Activated CD4-positive, alpha-beta T cell treated with anti-CD3 and anti-CD28 coated beads, Interleukin-2, amount 50 U/mL, for 4 hours (primary cell): ENCODE data around the gene VTI1B.
"Not testable (repeated sequence)": the region's sequence is repeated elsewhere in the genome, so short reads cannot be mapped to it uniquely, and the experiment has no call there.

Experiments
- DNase-seq, 2 experiments: peaks; one replicate each; pipeline ENCODE4 v3.0.0-alpha.2; 2020

VTI1B gene

DNA sequence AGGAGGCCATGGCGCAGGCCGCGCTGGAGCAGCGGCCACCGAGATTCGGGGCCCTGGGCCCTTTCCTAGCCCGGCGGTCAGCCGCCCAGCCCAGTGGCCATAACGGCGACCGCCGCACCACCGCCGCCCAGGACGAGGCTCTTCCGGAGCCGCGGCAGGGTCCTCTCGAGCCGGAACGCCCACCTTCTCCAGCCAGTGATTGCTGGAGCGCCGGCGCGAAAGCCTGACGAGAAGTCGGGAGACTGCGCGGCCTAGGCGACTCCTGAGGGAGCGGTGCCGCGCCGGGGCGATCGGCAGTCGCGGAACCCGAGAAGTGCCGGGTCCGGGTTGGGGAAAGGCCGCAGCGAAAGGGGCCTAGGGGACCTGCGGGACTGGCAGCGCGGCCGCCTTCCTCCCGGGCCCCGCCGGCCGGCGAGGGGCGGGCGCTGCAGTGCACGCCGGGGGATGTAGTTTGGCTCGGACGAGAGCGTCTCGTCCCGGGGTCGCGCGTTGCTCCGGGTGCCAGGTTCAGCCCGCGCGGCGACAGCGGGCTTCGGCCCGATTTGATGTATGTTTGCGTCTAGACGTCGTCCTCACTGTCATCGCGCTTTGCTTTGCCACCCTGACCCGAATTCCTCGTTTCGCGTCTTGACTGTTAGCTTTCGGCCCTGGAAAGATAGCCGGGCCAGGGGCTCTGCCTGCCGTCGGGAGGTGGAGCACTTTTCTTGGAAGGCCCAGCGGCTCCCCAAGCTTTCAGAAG lies at the start of gene VTI1B:
TSS of gene VTI1B (minus strand) at position 153 of the 739 bp plus-strand sequence. CDS start at position 10, 143 bp downstream.
- peak; percentile 69 to 70 for DNase-seq

GRCh38 chr14:67722293-67722692 lies 47.9 kb upstream of the VTI1B start:
- no peak for DNase-seq

DNA sequence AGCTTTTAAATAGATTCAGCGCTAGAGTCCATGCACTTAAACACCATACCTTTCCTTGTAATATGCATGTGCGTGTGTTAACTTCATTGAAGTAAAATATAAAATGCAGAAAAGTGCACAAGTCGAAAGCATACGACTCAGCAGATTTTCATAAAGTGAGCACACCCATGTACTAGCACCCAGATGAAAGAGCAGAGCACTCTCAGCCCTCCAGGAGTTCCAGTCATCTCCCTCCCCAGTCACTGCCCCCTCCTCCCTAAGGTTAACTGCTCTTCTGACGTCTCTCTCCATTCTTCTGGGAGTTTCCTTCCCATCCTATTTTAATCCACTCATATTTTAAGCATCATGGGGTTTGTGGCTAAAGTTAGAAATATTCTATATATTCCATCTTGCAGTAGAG lies 47.4 kb upstream of the VTI1B start:
- no peak for DNase-seq

DNA sequence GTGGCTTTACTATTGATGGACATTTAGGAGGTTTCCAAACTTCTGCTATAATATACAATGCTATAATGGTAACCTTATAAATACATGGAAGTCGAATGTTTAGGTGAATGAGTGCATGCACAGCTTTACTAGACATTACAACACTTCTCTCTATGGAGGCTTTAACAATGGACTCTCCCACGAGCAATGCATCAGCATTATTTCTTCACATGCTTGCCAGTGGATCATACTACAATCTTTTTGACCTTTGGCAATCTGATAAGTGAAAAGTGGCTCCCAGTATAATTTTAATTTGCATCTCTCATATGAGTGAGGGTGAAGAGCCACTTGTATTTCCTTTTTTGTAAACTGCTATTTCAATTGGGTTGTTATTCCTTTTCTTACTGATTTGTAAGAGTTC lies 45.4 kb upstream of the VTI1B start:
- no peak for DNase-seq

- DNase-seq: not testable (repeated sequence)
These were observed 45.0 kb upstream of the VTI1B start for GRCh38 chr14:67719385-67719784.

DNA sequence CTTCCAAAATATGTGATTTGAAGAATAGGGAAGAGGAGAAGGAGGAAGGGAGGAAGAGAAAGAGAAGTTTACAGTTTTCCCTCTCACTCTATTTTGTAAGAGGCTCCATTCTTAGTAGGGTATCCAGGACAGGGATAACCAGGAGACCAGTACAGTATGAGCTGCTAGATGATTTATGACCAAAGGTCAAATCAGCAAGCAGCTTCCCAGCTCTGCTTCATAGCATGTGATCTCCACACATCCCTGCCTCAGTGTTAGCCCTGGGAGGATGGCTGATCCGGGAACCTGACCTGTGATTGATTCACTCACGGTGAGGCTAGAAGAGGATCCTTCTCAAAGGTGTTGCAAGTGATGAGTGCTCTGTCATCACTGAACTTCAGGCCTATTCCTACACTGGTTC lies 43.8 kb upstream of the VTI1B start:
- DNase-seq: no peak

GRCh38 chr14:67717048-67717447 lies 42.6 kb upstream of the VTI1B start:
- DNase-seq: no peak

GRCh38 chr14:67710209-67710608 lies 35.8 kb upstream of the VTI1B start:
- DNase-seq: no peak

DNA sequence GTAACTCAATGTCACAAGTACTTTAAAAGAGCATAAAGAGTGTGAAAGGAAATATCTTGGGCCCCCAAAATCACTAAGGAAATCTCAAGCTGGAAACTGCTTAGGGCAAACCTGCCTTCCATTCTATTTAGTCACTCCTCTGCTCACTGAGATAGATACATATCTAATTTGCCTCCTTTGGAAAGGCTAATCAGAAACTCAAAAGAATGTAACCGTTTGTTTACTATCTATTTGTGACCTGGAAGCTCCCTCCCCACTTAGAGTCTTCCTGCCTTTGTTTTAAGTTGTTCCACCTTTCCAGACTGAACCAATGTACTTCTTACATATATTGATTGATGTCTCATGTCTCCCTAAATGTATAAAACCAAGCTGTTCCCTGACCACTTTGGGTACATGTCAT lies 35.4 kb upstream of the VTI1B start:
- DNase-seq: not testable (repeated sequence)

DNA sequence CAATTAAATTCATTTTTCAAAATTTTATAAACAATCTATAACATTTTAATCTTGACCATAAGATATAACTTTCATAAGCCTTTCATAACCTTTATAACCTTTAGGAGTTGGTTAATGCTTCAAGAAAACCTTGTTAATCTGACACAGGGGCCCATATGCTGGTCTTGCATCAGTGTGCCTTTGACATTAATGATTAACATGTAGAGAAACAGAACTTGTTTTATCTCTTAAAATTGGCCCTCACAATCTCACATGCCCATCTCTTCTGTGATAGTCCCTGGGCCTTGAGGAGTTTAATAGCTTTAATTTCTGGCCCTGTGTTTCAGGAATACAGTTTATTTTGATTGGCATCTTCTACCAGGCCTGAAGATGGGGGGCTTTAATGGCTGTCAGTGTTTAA lies 34.9 kb upstream of the VTI1B start:
- DNase-seq: not testable (repeated sequence)

DNA sequence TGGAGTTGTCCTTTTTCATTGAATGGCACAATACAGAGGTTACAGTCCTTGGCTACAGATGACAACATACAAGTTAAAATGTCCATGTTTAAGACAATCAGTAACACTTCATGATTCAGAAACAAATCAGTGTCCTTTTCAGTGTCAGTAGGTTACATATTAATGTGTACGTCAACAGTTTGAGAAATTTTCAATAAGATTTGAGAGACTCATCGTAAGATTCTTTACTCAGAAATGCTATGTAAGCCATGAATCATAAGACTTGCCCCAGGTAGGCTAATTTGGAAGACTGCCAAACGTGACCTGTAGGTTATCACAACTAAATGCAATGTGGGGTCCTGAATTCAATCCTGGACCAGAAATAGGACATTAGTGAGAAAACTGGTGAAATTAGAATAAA lies 30.8 kb upstream of the VTI1B start:
- no peak for DNase-seq

- DNase-seq: peak in 1 of 2 experiments; percentile 7
These were observed 30.2 kb upstream of the VTI1B start for GRCh38 chr14:67704484-67705089.

- DNase-seq: no peak
These were observed 29.6 kb upstream of the VTI1B start for GRCh38 chr14:67703997-67704396.

GRCh38 chr14:67701492-67701891 lies 27.1 kb upstream of the VTI1B start, which contains the start of gene RDH12:
Gene RDH12, plus strand, starts transcription at chr14:67701886. Its CDS starts 20,757 bp downstream, at chr14:67722643.
- not testable (repeated sequence) for DNase-seq

DNA sequence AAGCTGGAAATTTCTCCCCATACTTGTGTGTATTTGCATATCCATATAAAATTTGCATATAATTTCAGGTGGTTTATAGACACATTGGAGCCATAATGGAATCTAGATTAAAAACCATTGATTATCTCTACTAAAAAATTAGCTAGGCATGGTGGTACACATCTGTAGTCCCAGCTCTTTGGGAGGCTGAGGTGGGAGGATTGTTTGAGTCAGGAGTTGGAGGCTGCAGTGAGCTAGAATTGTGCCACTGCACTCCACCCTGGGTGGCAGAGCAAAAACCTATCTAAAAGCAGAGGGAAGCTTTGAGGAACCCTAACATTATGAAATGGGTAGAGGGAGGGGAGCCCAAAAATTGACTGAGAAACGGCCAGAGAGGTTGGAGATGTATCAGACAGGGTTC lies 23.7 kb upstream of the VTI1B start:
- no peak for DNase-seq

DNA sequence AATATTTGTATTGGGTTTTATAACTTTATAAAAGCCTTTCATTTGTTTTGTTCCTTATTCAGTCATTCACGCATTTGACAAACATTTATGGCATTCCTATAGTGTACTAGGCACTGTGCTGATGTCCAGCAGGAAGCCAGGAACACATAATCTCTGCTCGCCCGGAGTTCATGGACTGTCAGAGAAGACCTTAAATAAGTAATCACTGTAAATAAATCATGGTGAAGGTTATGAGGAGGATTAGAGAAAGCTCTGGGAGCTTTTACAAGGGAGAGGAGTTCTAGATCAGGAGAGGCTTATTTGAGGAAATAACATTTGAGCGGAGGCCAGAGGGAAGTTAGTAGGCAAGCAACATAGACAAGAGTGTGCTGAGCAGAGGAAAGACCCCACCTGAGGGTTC lies 22.6 kb upstream of the VTI1B start:
- no peak for DNase-seq

DNA sequence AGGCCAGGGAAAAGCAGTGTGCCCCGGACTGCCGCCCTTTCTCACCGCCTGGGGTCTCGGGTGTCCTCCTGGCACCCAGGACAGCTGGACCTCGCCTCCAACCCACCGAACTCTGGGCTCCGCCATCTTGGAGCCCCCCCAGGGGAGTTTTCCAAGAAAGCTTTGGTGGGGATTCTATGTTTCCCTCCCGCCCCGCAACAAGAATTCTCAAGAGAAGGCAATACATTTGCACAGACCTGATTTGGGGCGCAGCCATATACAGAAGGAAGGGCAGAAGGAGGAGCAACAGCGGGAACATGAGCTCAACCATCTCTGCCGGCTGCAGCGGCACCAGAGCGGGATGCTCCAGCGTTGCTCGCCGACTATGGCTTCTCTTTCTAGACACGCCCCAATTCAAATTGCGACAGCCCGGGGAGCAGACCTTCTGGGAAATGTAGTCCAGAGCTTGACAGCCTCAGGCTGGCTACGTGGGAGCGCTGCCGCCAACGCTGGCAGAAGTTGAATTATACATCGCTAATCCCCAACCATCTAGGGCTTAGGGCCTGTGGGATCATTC lies 21.0 kb upstream of the VTI1B start, which contains the start of gene RDH11:
TSS of gene RDH11 (minus strand) at position 371 of the 556 bp plus-strand sequence. CDS start at position 310, 61 bp downstream.
- DNase-seq: peak; percentile 74 to 78

GRCh38 chr14:67694791-67695393 lies 20.5 kb upstream of the VTI1B start:
- peak; percentile 56 to 62 for DNase-seq

GRCh38 chr14:67690011-67690410 lies 15.6 kb upstream of the VTI1B start:
- DNase-seq: no peak

DNA sequence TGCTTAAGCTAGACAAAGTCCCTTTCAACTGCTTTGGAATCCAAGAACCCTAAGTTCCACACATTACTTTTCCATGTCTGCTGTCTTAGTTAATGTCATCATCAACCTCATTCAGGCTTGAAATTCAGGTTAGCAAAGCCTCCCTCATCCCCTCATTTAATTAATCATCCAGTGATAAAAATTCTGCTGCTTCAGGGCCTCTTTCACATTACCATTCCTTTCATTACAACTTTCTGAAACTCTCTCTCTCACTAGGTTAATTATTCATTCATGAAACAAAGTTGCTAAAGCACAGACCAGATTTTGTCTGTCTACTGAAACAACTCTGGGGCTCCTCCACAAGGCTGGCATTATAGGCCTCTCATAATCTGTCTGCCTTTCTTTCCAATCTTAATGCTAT lies 9.4 kb upstream of the VTI1B start:
- no peak for DNase-seq

DNA sequence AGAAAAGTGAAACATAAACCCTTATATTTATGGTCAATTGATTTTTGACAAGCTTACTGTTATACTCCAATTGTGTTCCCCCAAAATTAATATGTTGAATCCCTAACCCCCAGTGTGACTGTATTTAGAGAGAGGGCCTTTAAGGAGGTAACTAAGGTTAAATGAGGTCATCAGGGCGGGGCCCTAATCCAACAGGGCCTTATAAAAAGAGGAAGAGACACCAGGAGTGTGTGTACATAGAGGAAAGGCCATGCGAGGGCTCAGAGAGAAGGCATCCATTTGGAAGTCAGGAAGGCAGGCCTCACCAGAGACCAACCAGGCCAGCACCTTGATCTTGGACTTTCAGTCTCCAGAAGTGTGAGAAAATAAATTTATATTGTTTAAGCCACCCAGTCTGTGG lies 6.5 kb upstream of the VTI1B start:
- no peak for DNase-seq

DNA sequence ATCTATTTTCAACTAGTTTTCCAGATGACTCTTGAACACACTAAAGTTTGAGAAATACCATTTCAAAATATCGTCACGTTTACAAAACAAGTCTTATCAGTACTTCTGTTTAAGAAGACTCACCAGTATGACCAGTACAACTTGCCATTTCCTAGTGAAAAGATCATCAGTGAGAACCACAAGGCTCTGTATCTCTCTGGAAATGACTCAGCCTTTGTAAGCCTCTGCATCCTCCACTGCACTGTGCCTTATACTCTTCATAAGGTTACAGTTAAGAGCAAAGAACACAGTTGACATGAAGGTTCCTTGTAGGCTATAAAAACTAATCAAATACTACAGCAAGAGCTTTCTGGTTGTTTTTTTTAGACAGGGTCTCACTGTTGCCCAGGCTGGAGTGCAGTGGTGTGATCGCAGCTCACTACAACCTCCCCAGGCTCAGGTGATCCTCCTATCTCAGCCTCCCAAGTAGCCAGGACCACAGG lies 5.7 kb upstream of the VTI1B start:
- no peak for DNase-seq

GRCh38 chr14:67679006-67679405 lies 4.6 kb upstream of the VTI1B start:
- DNase-seq: no peak

- DNase-seq: peak in 1 of 2 experiments; percentile 2
These were observed 769 bp upstream of the VTI1B start for GRCh38 chr14:67675219-67675582.
